Motor neuron (in vitro differentiated cells): ENCODE measurements around the gene ZSCAN29. TPM values are rescaled to one million over a fixed set of nuclear protein-coding genes. Genes with fewer than 3 reads are reported as not detected.
A peak's percentile ranks its signal among the peaks of the same experiment; 100 is the strongest.

Experiments used
- ATAC-seq, 8 experiments: fragments of 200-7000 bp; cut with Tn5 transposase; replicated peaks in 6 of 8; 2 replicates each; pipeline ENCODE4 v1.8.0; 2021; ENCODE audit warnings: mild to moderate bottlenecking in 8 of 8, moderate library complexity in 8 of 8
- H3K27ac ChIP-seq, 2 donors: fragments of 250-450 bp; sonication (Bioruptor Pico); 2 replicates each; pipeline ENCODE4 v1.9.0; 2021; ENCODE audit warnings: antibody characterized with exemption in 2 of 2, mild to moderate bottlenecking in 2 of 2, moderate library complexity in 1 of 2
- H3K4me1 ChIP-seq, 2 donors: fragments of 250-450 bp; sonication (Bioruptor Pico); replicated peaks in 1 of 2; 2 replicates each; pipeline ENCODE4 v1.6.1; 2021; ENCODE audit warnings: antibody characterized with exemption in 2 of 2, mild to moderate bottlenecking in 2 of 2, moderate library complexity in 1 of 2
- H3K4me3 ChIP-seq, 5 donors: fragments of 250-450 bp; sonication (Bioruptor Pico); 2 replicates each; pipeline ENCODE4 v1.9.0; 2021; ENCODE audit warnings: antibody characterized with exemption in 5 of 5, mild to moderate bottlenecking in 5 of 5, moderate library complexity in 4 of 5
- WGBS, 10 experiments: fragments of 450-650 bp; shearing (Covaris generic); methylation state at CpG; one replicate each; pipeline ENCODE4 v1.0.0; 2022; 5-methylcytosine and 5-hydroxymethylcytosine counted together
- in situ Hi-C, 9 experiments: fragments of 400-800 bp; cut with MboI; loops; one replicate each; pipeline ENCODE4 v1.15.0; 2021; ENCODE audit warnings: low sequenced_read_pairs in 9 of 9, low pct_unique_long_range_greater_than_20kb in 2 of 9; ENCODE audit not compliant: unreplicated experiment in 9 of 9
- total RNA-seq, 8 experiments: library from RNA; unstranded; fragments of 300-600 nt; gene quantifications; 2 replicates each; pipeline versions ENCODE4 v1.2.3 to v1.2.4, GENCODE V29; 2022

The ZSCAN29 gene
- total RNA-seq, 8 experiments from 2014 or later: 19.9 to 58.8 (median 24.2) TPM

DNA sequence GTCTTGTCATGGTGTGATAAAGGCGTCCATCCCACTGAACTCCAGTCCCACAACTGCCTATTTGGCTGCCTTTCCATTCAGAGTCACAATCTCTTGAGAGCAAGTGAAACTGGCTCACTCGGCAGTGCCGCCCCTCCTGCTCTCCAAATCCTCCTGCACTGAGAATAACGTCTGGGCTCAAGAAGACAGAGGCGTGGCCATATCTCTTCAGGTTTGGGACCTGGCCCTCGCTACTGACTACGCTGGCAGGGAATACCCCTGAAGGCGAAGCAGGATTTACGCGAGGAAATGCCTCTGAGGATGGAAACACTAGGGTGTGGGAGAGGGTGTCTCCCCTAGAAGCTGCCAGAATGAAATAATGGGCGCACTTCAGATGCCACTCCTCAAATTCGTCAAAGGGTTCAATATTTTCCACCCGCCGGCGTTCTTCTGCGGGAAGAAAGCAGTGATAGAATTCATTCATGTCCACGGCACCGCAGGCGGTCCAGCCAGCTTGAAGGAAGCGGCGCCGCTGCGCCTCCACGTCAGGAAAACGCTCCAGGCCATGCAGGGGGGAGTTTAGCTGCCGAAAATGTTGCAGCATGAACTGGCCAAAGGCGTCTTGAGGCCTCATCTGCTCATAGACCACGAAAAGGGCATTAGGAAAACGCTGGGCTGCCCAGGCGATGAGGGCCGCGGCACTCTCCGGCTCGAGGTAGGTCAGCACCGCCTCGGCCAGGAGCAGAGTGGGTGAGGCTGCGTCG is 41.5 kb downstream of the ZSCAN29 start:
- H3K4me1 ChIP-seq: peaks cover 10 to 20% of the 10 kb centered on the region in 2 donors
- 3 to 39% (median 14%) methylated on average over 2 to 23 of the region's 38 CpGs; no CpG with 5 or more reads in 2 of the 10 experiments for WGBS, 10 experiments
- ATAC-seq: peak in 6 of 8 experiments; percentile 0 to 13 (median 2)
- in situ Hi-C loops: no loop called here
- H3K27ac ChIP-seq: peak overlapping the region; percentile 93 to 96
- peak overlapping the region; percentile 54 to 99 (median 90) for H3K4me3 ChIP-seq

DNA sequence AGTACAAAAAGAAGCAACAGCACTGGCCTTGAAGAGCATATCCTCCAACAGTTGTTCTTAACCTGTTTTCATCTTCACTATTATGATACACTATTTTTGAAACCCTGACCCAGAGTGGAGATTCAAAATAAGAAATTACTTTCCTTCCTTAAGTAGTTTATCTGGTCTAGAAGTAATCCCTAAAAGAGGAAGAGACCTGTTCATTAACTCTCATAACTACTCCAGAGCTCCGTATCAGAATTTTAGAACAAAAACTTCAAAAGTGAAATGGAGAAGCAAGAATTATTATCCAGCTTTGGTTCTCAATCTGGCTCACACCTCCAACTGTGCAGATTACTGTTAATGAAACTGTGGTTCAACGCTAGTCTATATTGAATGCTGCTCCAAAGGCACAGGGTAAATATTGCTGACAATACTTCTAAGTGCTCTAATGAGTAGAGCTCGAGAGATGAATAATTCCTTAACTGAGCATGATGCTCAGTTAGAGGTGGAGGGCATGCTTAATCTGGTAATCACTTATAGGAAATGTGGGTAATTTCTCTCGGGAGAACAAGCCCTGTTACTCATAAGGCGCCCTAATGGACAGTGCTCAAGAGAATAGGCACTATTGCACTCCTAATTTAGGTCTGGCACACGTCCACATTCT is 45.7 kb downstream of the ZSCAN29 start:
- H3K27ac ChIP-seq: no peak overlapping the region
- 39 to 87% (median 73%) methylated on average over 1 to 6 of the region's 6 CpGs for WGBS, 10 experiments
- ATAC-seq: no peak
- no peak overlapping the region for H3K4me3 ChIP-seq
- in situ Hi-C loops: no loop called here
- H3K4me1 ChIP-seq: peaks cover 10 to 14% of the 10 kb centered on the region in 2 donors

DNA sequence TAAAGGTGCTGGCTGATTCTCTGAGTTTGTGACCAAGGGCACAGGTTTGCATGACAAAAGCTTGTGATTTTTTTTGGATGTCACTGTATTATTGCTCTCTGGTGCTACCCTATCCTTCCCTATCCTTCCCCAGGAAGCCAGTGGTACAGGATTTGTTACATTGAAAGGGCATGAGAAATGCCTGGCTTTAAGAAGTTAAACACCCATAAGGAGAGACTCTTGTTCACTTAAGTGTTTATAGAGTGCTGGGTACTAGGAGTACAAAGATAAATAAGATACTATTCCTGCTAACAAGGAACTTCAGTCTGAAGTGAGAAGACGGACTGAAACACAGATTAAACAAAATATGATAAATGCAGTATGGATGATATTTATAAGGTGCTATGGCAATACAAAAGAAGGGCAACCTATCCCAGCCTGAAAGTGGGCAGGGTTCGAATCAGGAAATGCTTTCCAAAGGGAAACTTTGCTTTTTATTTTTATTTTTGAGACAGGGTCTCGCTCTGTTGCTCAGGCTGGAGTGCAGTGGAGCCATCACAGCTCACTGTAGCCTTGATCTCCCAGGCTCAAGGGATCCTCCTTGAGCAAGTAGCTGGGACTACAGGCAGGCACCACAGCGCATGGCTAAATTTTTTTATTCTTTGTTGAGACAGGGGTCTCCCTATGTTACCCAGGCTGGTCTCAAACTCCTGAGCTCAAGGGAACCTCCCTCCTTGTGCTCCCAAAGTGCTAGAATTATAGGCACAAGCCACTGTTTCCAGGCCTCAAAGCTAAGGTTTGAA is 51.7 kb downstream of the ZSCAN29 start:
- H3K4me3 ChIP-seq: no peak overlapping the region
- no peak for ATAC-seq
- no peak overlapping the region for H3K27ac ChIP-seq
- WGBS, 10 experiments: 25 to 78% (median 64%) methylated on average over 1 to 4 of the region's 4 CpGs
- H3K4me1 ChIP-seq: no peaks in the 10 kb centered on the region
- in situ Hi-C loops: no loop called here

DNA sequence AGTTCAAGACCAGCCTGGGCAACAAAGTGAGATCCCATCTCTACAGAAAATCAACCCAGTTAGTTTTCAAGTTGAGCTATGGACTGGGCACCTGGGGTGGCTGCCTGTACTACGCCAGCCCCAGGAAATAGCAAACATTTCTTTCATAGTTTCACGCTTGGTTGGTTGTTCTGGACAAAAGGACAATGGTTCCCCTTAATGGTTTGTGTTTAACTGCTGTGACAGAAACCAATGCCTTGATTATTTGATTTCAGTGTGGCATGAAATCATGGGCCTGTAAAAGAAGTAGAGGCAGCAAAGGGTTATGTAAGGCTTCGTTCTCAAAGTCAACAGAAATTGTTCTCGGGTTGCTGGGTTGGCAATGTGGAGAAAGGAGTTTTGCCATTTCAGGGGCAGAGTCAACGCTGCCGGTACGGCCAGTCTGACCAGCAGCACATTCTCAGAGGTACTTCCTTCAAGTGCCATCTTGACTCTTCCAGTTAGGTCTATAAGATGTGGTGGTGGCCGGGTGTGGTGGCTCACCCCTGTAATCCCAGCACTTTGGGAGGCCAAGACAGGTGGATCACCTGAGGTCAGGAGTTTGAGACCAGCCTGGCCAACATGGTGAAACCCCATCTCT is 53.2 kb downstream of the ZSCAN29 start:
- in situ Hi-C loops: no loop called here
- WGBS, 10 experiments: 44 to 89% (median 73%) methylated on average over 1 to 8 of the region's 8 CpGs; no CpG with 5 or more reads in 4 of the 10 experiments
- Histone ChIP-seq H3K27ac (no peak overlapping the region), H3K4me1 (no peaks in the 10 kb centered on the region), H3K4me3 (no peak overlapping the region)
- ATAC-seq: no peak

DNA sequence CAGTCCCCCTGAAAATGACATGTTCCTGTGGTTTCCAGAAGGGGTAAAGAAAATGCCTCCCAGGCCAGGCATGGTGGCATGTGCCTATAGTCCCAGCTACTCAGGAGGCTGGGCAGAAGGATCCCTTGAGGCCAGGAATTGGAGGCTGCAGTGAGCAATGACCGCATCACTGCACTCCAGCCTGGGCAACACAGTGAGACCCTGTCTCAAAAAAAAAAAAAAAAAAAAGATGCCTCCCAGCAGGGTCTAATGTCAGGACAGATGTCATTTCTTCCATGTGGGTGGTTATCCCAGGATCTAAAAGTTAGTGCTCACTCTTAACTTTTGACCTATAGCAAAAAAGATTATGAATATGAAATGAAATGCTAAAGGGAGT is 53.9 kb downstream of the ZSCAN29 start:
- in situ Hi-C loops: no loop called here
- 60 to 88% (median 85%) methylated on average over 1 of the region's 1 CpG; no CpG with 5 or more reads in 6 of the 10 experiments for WGBS, 10 experiments
- no peak overlapping the region for H3K4me3 ChIP-seq
- no peaks in the 10 kb centered on the region for H3K4me1 ChIP-seq
- ATAC-seq: no peak
- no peak overlapping the region for H3K27ac ChIP-seq

DNA sequence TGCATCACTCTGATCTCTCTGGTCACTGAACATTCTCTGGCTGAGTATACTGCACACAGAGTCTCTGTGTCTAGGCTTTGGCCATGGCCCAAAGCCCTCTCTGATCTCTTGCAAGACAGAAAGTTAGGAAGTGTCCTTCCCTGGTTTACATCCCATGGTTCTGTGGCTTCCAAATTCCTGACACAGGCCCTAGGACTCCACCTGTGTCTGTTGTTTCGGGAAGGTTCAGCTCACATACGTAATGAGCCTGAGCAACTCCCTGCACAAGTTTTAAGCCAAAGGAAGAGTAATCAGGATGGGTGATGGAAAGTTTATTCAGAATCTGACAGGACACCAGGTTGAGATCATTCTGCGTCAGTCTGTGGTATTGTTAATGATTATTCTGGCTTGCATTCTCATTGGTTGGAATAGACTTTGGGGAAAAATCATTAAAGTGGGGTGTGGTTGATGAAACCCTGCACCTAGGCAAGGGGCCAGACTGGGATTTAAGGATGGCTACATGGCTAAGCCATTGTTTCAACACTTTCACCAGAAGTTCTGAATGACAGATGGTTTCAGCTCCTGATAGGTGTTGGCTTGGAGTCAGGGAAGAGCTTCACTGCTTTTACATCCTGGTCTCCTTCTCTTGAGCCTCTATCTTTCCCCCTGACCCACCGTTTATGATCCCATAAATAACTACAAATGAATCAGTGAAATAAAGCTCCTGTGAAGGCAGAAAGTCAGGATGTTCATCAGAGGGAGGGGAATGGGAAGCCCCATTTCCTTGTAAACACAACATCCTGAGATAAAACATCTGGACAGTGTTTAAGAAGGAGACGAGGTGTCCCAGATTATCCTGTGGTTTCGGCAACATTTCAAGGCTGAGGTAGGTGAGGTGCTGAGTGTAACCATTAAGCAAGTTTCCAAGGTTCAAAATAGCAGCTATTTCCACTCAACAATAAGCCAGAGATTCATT is 54.5 kb downstream of the ZSCAN29 start:
- in situ Hi-C loops: no loop called here
- Histone ChIP-seq H3K4me1 (no peaks in the 10 kb centered on the region), H3K4me3 (no peak overlapping the region), H3K27ac (no peak overlapping the region)
- peak in 1 of 8 experiments; percentile 46 for ATAC-seq
- 10 to 100% (median 76%) methylated on average over 1 to 6 of the region's 6 CpGs; no CpG with 5 or more reads in 1 of the 10 experiments for WGBS, 10 experiments

DNA sequence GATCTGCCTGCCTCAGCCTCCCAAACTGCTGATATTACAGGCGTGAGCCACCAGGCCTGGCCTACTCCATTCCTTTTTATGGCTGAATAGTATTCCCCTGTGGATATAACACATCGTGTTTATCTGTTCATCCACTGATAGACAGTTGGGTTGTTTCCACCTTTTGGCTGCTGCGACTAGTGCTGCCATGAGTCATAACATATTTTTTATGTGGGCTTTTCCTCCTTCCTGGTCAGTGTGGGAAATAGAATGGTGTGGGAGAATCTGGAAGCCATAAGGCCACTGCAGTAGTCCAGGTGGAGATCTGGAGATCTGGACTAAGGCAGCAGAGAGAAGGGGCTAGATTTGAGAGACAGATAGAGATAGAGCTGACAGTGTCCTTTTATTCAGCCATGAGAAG is 56.7 kb downstream of the ZSCAN29 start:
- in situ Hi-C loops: no loop called here
- H3K4me3 ChIP-seq: no peak overlapping the region
- no peaks in the 10 kb centered on the region for H3K4me1 ChIP-seq
- H3K27ac ChIP-seq: no peak overlapping the region
- ATAC-seq: no peak
- WGBS, 10 experiments: 0 to 100% (median 85%) methylated on average over 1 to 3 of the region's 3 CpGs; no CpG with 5 or more reads in 2 of the 10 experiments

DNA sequence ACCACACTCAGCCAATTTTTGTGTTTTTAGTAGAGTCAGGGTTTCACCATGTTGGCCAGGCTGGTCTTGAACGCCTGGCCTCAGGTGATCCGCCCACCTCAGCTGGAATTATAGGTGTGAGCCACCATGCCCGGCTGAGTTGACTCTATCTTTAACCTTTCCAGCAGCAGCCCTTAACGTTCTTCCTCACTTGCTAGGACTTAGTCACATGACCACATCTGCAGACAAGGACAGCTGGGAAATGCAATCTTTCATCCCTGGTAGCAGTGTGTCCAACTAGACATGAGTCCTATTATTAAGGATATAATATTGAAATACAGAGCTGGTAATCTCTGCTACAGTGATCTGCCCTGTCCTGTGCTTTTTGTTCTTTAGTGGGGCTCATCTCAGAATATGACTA is 58.5 kb downstream of the ZSCAN29 start:
- no peak for ATAC-seq
- H3K4me3 ChIP-seq: no peak overlapping the region
- in situ Hi-C loops: no loop called here
- H3K4me1 ChIP-seq: no peaks in the 10 kb centered on the region
- H3K27ac ChIP-seq: no peak overlapping the region
- 25 to 68% (median 68%) methylated on average over 2 to 4 of the region's 4 CpGs; no CpG with 5 or more reads in 7 of the 10 experiments for WGBS, 10 experiments

Other genes starting within 250 kb of the ZSCAN29 start
- gene TMEM62, start 237.5 kb downstream of the ZSCAN29 start, total RNA-seq: 10 to 100 TPM in 3 of 8 experiments, 1 to 10 TPM in 5; 7.3 to 14.8 (median 9.6) TPM
- gene CCNDBP1, start 185.6 kb downstream of the ZSCAN29 start, total RNA-seq: 10 to 100 TPM; 21.2 to 62.7 (median 33.3) TPM
- under 1 TPM in 3 of 8 experiments, not detected in 5; 0.17 to 0.81 (median 0.27) TPM for gene EPB42, start 150.0 kb downstream of the ZSCAN29 start, total RNA-seq
- 1 to 10 TPM in 1 of 8 experiments, under 1 TPM in 1, not detected in 6; 0.33 to 4.4 TPM for gene TGM5, start 104.1 kb downstream of the ZSCAN29 start, total RNA-seq
- under 1 TPM in 1 of 8 experiments, not detected in 7; 0.62 TPM for gene TGM7, start 68.8 kb downstream of the ZSCAN29 start, total RNA-seq
- gene LCMT2, start 40.5 kb downstream of the ZSCAN29 start, total RNA-seq: 10 to 100 TPM in 2 of 8 experiments, 1 to 10 TPM in 6; 3.9 to 11.4 (median 8.5) TPM
- gene TUBGCP4, start 58 bp upstream of the ZSCAN29 start, total RNA-seq: 10 to 100 TPM in 3 of 8 experiments, 1 to 10 TPM in 5; 4.9 to 30.4 (median 8.5) TPM
- 10 to 100 TPM; 37.3 to 93.1 (median 84.8) TPM for gene TP53BP1, start 122.1 kb upstream of the ZSCAN29 start, total RNA-seq
- gene MAP1A, start 146.6 kb upstream of the ZSCAN29 start, total RNA-seq: 10 to 100 TPM in 7 of 8 experiments, 1 to 10 TPM in 1; 8.4 to 71.1 (median 32.7) TPM
- gene PPIP5K1, start 219.2 kb upstream of the ZSCAN29 start, total RNA-seq: 10 to 100 TPM in 7 of 8 experiments, 1 to 10 TPM in 1; 9.4 to 37.9 (median 21.0) TPM
- 10 to 100 TPM in 4 of 8 experiments, 1 to 10 TPM in 3, under 1 TPM in 1; 0.91 to 18.5 (median 9.4) TPM for gene CKMT1B, start 223.0 kb upstream of the ZSCAN29 start, total RNA-seq
- gene STRC, start 247.8 kb upstream of the ZSCAN29 start, total RNA-seq: 1 to 10 TPM in 3 of 8 experiments, under 1 TPM in 5; 0.40 to 2.9 (median 0.77) TPM